Natural killer cell (primary cell): Measurements from ENCODE around the gene LAG3. TPM values are rescaled to one million over a fixed set of nuclear protein-coding genes. Genes with fewer than 3 reads are reported as not detected.

Experiments
- ATAC-seq, 3 donors: fragments of 150-1000 bp in 2 of 3; fragments of 200-7000 bp in 1 of 3; cut with Tn5 transposase; 1 replicate in 1 of 3; 2 replicates in 2 of 3; pipeline ENCODE4 v1.10.0; 2021; ENCODE audit warnings: mild to moderate bottlenecking in 2 of 3, moderate library complexity in 2 of 3
- DNase-seq, 2 donors: peaks; one replicate each; pipeline versions ENCODE4 v3.0.0 to v3.0.0-alpha.2; 2013 to 2021; ENCODE audit warnings: mixed read lengths in 1 of 2
- H3K27ac ChIP-seq: one replicate; pipeline ENCODE4 v1.5.1; 2013; ENCODE audit warnings: mild to moderate bottlenecking, low read length
- H3K27me3 ChIP-seq: one replicate; pipeline ENCODE4 v1.6.1; 2013; ENCODE audit warnings: low read length; ENCODE audit not compliant: control insufficient read depth, insufficient read depth
- H3K36me3 ChIP-seq: one replicate; pipeline ENCODE4 v1.6.1; 2013; ENCODE audit warnings: low read length; ENCODE audit not compliant: control insufficient read depth, insufficient read depth
- H3K4me1 ChIP-seq: one replicate; pipeline ENCODE4 v1.6.1; 2013; ENCODE audit warnings: low read length; ENCODE audit not compliant: control insufficient read depth, insufficient read depth
- H3K4me3 ChIP-seq: one replicate; pipeline ENCODE4 v1.5.1; 2013; ENCODE audit warnings: low read length
- H3K9me3 ChIP-seq: one replicate; pipeline ENCODE4 v1.6.1; 2013; ENCODE audit warnings: low read length; ENCODE audit not compliant: control insufficient read depth, insufficient read depth
- H3K27ac Mint-ChIP-seq, 2 donors: one replicate each; pipeline ENCODE4 v1.8.0; 2022; ENCODE audit warnings: mild to moderate bottlenecking in 2 of 2, mixed read lengths in 2 of 2, moderate library complexity in 1 of 2
- H3K27me3 Mint-ChIP-seq, 2 donors: one replicate each; pipeline ENCODE4 v1.8.0; 2022; ENCODE audit warnings: low read depth in 2 of 2, mixed read lengths in 2 of 2
- H3K36me3 Mint-ChIP-seq: one replicate; pipeline ENCODE4 v1.8.0; 2022; ENCODE audit warnings: mixed read lengths
- H3K4me1 Mint-ChIP-seq, 2 donors: one replicate each; pipeline ENCODE4 v1.8.0; 2022; ENCODE audit warnings: mixed read lengths in 2 of 2
- H3K4me3 Mint-ChIP-seq: one replicate; pipeline ENCODE4 v1.8.0; 2022; ENCODE audit warnings: mild to moderate bottlenecking, moderate library complexity, mixed read lengths
- H3K9me3 Mint-ChIP-seq, 2 donors: one replicate each; pipeline ENCODE4 v1.8.0; 2022; ENCODE audit warnings: mixed read lengths in 2 of 2
- WGBS: methylation state at CpG from one replicate; pipeline ENCODE4 v1.1.7; 2013; ENCODE audit warnings: missing lambda C conversion rate; ENCODE audit not compliant: insufficient coverage; 5-methylcytosine and 5-hydroxymethylcytosine counted together
- intact Hi-C: fragments of 100-400 bp; cut with micrococcal nuclease; formaldehyde crosslinking; loops from one replicate; pipeline ENCODE4 v1.14.2; 2022
- total RNA-seq, 4 donors: library from RNA; stranded (reverse); fragments of 120-200 nt in 1 of 4; gene quantifications; one replicate each; pipeline versions ENCODE4 v1.2.3 to v1.2.4, GENCODE V29; 2013 to 2022
- TF ChIP-seq, protein P1 (sequence below): fragments of 200-600 bp; IDR thresholded peaks from one replicate; pipeline ENCODE4 v1.8.0; 2022; ENCODE audit warnings: antibody characterized with exemption

The LAG3 gene
- total RNA-seq, 3 donors from 2014 or later (not counting 1 experiment from before 2014, with no cell fraction given): 0.36 to 7.6 (median 0.78) TPM

GRCh38 chr12:6810758-6811157 is 38.4 kb downstream of the LAG3 start:
- no peaks in the 10 kb centered on the region for H3K9me3 Mint-ChIP-seq
- no peak for ATAC-seq
- intact Hi-C loops: no loop called here
- no peak overlapping the region for H3K27ac Mint-ChIP-seq
- H3K4me1 Mint-ChIP-seq: no peaks in the 10 kb centered on the region
- Histone ChIP-seq H3K27ac (no peak overlapping the region), H3K27me3 (no peaks in the 10 kb centered on the region), H3K4me1 (no peaks in the 10 kb centered on the region), H3K4me3 (no peak overlapping the region), H3K36me3 (no peaks in the 10 kb centered on the region), H3K9me3 (no peaks in the 10 kb centered on the region)
- no peak for DNase-seq
- H3K36me3 Mint-ChIP-seq: no peaks in the 10 kb centered on the region
- H3K4me3 Mint-ChIP-seq: no peak overlapping the region
- TF ChIP-seq, protein P1, sequence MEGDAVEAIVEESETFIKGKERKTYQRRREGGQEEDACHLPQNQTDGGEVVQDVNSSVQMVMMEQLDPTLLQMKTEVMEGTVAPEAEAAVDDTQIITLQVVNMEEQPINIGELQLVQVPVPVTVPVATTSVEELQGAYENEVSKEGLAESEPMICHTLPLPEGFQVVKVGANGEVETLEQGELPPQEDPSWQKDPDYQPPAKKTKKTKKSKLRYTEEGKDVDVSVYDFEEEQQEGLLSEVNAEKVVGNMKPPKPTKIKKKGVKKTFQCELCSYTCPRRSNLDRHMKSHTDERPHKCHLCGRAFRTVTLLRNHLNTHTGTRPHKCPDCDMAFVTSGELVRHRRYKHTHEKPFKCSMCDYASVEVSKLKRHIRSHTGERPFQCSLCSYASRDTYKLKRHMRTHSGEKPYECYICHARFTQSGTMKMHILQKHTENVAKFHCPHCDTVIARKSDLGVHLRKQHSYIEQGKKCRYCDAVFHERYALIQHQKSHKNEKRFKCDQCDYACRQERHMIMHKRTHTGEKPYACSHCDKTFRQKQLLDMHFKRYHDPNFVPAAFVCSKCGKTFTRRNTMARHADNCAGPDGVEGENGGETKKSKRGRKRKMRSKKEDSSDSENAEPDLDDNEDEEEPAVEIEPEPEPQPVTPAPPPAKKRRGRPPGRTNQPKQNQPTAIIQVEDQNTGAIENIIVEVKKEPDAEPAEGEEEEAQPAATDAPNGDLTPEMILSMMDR: no peak
- 76% methylated on average over 1 of the region's 1 CpG for WGBS
- H3K27me3 Mint-ChIP-seq: peaks cover 3 to 16% of the 10 kb centered on the region in 2 donors

- H3K4me1 Mint-ChIP-seq: no peaks in the 10 kb centered on the region
- H3K27me3 Mint-ChIP-seq: peaks cover 0 to 19% of the 10 kb centered on the region in 2 donors
- Histone ChIP-seq H3K4me3 (no peak overlapping the region), H3K27ac (no peak overlapping the region), H3K27me3 (no peaks in the 10 kb centered on the region), H3K9me3 (no peaks in the 10 kb centered on the region), H3K4me1 (no peaks in the 10 kb centered on the region), H3K36me3 (no peaks in the 10 kb centered on the region)
- intact Hi-C loops: no loop called here
- no peak overlapping the region for H3K27ac Mint-ChIP-seq
- DNase-seq: no peak
- no peaks in the 10 kb centered on the region for H3K36me3 Mint-ChIP-seq
- H3K4me3 Mint-ChIP-seq: no peak overlapping the region
- ATAC-seq: no peak
- no CpG with 5 or more reads among the region's 4 CpGs for WGBS
- no peaks in the 10 kb centered on the region for H3K9me3 Mint-ChIP-seq
- TF ChIP-seq, protein P1: no peak
Measured at GRCh38 chr12:6813363-6813762, 41.0 kb downstream of the LAG3 start.

GRCh38 chr12:6816598-6816997 is 44.3 kb downstream of the LAG3 start:
- H3K4me3 Mint-ChIP-seq: no peak overlapping the region
- no peak overlapping the region for H3K27ac ChIP-seq
- H3K9me3 ChIP-seq: no peaks in the 10 kb centered on the region
- ATAC-seq (no peak), DNase-seq (no peak)
- intact Hi-C loops: no loop called here
- H3K27me3 ChIP-seq: no peaks in the 10 kb centered on the region
- H3K4me3 ChIP-seq: no peak overlapping the region
- peaks cover 5% of the 10 kb centered on the region for H3K4me1 ChIP-seq
- no peaks in the 10 kb centered on the region for H3K9me3 Mint-ChIP-seq
- H3K36me3 ChIP-seq: no peaks in the 10 kb centered on the region
- H3K36me3 Mint-ChIP-seq: no peaks in the 10 kb centered on the region
- peaks cover 0 to 21% of the 10 kb centered on the region in 2 donors for H3K27me3 Mint-ChIP-seq
- 81% methylated on average over 3 of the region's 3 CpGs for WGBS
- no peak overlapping the region for H3K27ac Mint-ChIP-seq
- TF ChIP-seq, protein P1: no peak
- H3K4me1 Mint-ChIP-seq: no peaks in the 10 kb centered on the region

DNA sequence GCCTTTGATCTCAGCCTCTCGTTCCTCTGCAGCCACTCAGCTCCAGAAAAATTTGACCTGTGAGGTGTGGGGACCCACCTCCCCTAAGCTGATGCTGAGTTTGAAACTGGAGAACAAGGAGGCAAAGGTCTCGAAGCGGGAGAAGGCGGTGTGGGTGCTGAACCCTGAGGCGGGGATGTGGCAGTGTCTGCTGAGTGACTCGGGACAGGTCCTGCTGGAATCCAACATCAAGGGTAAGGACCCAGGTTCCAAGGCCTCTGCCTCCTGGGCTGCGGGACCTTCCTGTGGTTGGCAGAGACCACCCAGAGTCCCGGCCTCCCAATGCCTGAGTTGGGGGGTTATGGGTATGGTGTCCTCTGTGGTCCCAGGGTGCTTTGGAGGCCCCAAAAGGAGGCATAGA is 44.8 kb downstream of the LAG3 start:
- WGBS: 95% methylated on average over 8 of the region's 8 CpGs
- Histone ChIP-seq H3K9me3 (no peaks in the 10 kb centered on the region), H3K36me3 (no peaks in the 10 kb centered on the region), H3K4me1 (peaks cover 10% of the 10 kb centered on the region), H3K27ac (no peak overlapping the region), H3K4me3 (no peak overlapping the region), H3K27me3 (peaks cover 5% of the 10 kb centered on the region)
- TF ChIP-seq, protein P1: no peak
- H3K27ac Mint-ChIP-seq: no peak overlapping the region
- no peak overlapping the region for H3K4me3 Mint-ChIP-seq
- no peaks in the 10 kb centered on the region for H3K9me3 Mint-ChIP-seq
- peaks cover 0 to 4% of the 10 kb centered on the region in 2 donors for H3K4me1 Mint-ChIP-seq
- intact Hi-C loops: no loop called here
- peaks cover 0 to 24% of the 10 kb centered on the region in 2 donors for H3K27me3 Mint-ChIP-seq
- H3K36me3 Mint-ChIP-seq: no peaks in the 10 kb centered on the region
- DNase-seq: no peak
- no peak for ATAC-seq
